B cell (primary cell): Measurements from ENCODE around the gene ATP10B.

Experiments used
- EZH2 ChIP-seq: IDR thresholded peaks from 2 replicates; pipeline ENCODE4 v1.6.1; 2012; ENCODE audit warnings: borderline replicate concordance, low read depth, mild to moderate bottlenecking, moderate library complexity, low read length; ENCODE audit not compliant: insufficient read depth, poor library complexity, severe bottlenecking
- TF ChIP-seq, protein P1 (sequence below): fragments of 200-600 bp; IDR thresholded peaks from one replicate; pipeline ENCODE4 v1.8.0; 2022; ENCODE audit warnings: antibody characterized with exemption, mild to moderate bottlenecking

GRCh38 chr5:160835818-160836528 is 16.0 kb downstream of the ATP10B start:
- TF ChIP-seq, protein P1, sequence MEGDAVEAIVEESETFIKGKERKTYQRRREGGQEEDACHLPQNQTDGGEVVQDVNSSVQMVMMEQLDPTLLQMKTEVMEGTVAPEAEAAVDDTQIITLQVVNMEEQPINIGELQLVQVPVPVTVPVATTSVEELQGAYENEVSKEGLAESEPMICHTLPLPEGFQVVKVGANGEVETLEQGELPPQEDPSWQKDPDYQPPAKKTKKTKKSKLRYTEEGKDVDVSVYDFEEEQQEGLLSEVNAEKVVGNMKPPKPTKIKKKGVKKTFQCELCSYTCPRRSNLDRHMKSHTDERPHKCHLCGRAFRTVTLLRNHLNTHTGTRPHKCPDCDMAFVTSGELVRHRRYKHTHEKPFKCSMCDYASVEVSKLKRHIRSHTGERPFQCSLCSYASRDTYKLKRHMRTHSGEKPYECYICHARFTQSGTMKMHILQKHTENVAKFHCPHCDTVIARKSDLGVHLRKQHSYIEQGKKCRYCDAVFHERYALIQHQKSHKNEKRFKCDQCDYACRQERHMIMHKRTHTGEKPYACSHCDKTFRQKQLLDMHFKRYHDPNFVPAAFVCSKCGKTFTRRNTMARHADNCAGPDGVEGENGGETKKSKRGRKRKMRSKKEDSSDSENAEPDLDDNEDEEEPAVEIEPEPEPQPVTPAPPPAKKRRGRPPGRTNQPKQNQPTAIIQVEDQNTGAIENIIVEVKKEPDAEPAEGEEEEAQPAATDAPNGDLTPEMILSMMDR, result no peak
- TF ChIP-seq EZH2, result no peak
